ENCODE results near the gene ZNF648. TPM values are rescaled to one million over a fixed set of nuclear protein-coding genes. Genes with fewer than 3 reads are reported as not detected.
"Not testable (repeated sequence)": the region's sequence is repeated elsewhere in the genome, so short reads cannot be mapped to it uniquely, and the experiment has no call there.

The ZNF648 gene
- total RNA-seq, 2 donors from 2014 or later = 0.21 TPM; not detected in 1

DNA sequence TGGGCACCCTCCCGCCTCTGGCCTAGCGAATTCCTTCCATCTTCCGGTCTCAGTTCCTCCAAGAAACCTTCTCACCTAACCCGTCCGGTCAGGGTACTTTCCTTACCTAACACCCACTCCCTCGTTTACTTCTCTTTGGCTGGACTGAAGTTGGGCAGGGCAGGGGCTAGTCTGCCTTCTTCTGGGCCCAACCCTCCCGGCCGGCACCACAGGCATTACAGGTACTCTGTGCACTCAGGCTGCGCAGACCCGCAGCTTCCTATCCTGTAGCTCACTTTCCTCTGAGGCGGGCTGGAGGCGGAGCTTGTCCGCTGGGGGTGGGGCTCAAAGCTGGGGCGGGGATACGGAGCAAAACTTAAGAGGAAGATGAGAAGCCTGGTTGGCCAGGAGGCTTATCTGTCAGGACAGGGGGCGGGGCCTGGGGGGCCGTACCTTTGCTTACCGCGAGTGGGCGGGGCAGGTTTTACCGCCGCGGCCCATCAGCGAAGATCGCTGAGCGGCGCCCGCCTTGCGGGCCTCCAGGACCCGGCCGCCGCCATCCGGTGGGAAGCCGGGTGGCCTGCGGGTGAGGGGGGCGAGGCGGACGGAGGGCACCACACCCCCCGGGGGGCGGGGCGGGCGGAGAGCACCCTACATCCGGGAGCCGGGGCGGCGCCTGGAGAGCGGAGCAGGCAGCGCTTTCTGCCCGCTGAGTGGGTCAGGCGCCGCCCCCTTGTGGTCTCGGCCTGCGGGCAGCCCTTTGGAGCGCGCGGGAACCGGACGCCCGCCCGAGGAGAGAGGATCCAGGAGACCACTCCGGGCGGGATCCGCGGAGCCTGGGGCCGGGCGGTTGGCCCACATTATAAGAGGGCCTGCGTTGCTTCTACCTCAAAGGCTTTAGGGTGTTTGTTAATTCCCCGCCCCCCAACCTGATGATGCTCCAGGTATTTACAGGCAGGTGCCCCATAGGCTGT is 31.9 kb downstream of the ZNF648 start:
- peak; percentile 94 for ATAC-seq (replicated peaks)
- H3K4me3 Mint-ChIP-seq = peak overlapping the region; percentile 91
- no peaks in the 10 kb centered on the region for H3K27me3 Mint-ChIP-seq
- peaks cover 10% of the 10 kb centered on the region for H3K4me1 Mint-ChIP-seq
- peaks cover 7% of the 10 kb centered on the region for H3K9me3 Mint-ChIP-seq
- H3K36me3 Mint-ChIP-seq (ENCODE audit: low read depth) = peaks cover 5% of the 10 kb centered on the region
- H3K27ac Mint-ChIP-seq = peak overlapping the region; percentile 93

DNA sequence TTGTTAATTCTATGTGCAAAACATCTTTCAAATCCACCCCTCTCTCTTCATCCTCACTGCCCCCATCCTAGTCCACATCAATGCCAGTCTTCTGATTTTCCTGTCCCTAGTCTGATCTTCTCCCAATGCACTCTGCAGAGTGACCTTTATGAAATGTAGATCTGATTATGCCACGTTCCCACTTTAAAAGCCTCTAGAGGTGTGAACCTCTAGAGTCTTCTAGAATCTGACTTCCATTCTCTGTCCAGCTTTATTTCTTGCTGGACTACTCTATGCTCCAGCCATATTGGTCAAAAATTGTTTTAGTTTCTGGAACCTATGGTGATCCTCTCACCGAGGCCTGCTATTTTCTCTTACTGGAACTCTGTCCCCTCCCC is 32.5 kb downstream of the ZNF648 start:
- H3K27me3 Mint-ChIP-seq = no peaks in the 10 kb centered on the region
- peak overlapping the region; percentile 93 for H3K27ac Mint-ChIP-seq
- ATAC-seq (replicated peaks) = no peak
- peaks cover 7% of the 10 kb centered on the region for H3K9me3 Mint-ChIP-seq
- H3K36me3 Mint-ChIP-seq (ENCODE audit: low read depth) = peaks cover 5% of the 10 kb centered on the region
- peaks cover 10% of the 10 kb centered on the region for H3K4me1 Mint-ChIP-seq
- H3K4me3 Mint-ChIP-seq = peak overlapping the region; percentile 91

DNA sequence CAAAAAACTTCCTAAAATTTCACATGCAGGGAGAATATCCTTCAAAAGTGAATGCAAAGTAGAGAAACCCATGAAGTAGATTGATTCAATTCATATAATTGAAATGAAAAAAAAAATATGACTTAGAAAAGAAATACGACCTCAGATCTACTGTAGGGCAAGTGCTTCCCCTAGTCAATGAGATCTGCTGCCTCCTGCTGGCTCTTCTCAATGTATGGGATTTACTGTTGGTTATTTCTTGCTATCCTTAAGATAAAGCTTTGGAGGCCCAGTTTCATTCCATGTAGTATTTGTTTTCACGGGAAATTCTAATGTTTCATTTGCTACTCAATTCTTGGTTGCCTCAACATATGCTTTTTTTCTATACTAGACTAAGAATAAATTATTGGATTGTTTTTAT is 46.2 kb downstream of the ZNF648 start:
- no peak overlapping the region for H3K27ac Mint-ChIP-seq
- no peak for ATAC-seq (replicated peaks)

DNA sequence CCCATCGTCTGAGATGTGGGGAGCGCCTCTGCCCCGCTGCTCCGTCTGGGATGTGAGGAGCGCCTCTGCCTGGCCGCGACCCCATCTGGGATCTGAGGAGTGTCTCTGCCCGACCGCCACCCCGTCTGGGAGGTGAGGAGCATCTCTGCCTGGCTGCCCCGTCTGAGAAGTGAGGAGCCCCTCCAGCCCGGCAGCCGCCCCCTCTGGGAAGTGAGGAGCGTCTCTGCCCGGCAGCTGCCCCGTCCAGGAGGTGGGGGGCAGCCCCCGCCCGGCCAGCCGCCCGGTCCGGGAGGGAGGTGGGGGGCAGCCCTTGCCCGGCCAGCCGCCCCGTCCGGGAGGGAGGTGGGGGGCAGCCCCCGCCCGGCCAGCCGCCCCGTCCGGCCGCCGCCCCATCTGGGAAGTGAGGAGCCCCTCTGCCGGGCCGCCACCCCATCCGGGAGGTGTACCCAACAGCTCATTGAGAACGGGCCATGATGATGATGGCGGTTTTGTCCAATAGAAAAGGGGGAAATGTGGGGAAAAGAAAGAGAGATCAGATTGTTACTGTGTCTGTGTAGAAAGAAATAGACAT is 50.6 kb downstream of the ZNF648 start:
- H3K9me3 Mint-ChIP-seq; H3K36me3 Mint-ChIP-seq (ENCODE audit: low read depth); ATAC-seq (replicated peaks); H3K4me1 Mint-ChIP-seq; H3K27ac Mint-ChIP-seq; H3K4me3 Mint-ChIP-seq: not testable (repeated sequence)
- peaks cover 21% of the 10 kb centered on the region for H3K27me3 Mint-ChIP-seq

More for the DNA sequence above, 46.2 kb downstream of the ZNF648 start:
- H3K9me3 Mint-ChIP-seq = no peaks in the 10 kb centered on the region
- no peaks in the 10 kb centered on the region for H3K4me1 Mint-ChIP-seq
- H3K27me3 Mint-ChIP-seq = no peaks in the 10 kb centered on the region
- no peak overlapping the region for H3K4me3 Mint-ChIP-seq
- no peaks in the 10 kb centered on the region for H3K36me3 Mint-ChIP-seq (ENCODE audit: low read depth)

DNA sequence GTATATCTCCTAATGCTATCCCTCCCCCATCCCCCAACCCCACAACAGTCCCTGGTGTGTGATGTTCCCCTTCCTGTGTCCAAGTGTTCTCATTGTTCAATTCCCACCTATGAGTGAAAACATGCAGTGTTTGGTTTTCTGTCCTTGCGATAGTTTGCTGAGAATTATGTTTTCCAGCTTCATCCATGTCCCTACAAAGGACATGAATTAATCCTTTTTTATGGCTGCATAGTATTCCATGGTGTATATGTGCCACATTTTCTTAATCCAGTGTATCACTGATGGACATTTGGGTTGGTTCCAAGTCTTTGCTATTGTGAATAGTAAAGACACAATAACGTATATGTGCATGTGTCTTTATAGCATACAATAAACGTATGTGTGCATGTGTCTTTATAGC is 56.1 kb downstream of the ZNF648 start:
- not testable (repeated sequence) for H3K27ac Mint-ChIP-seq; H3K4me3 Mint-ChIP-seq; H3K4me1 Mint-ChIP-seq; H3K36me3 Mint-ChIP-seq (ENCODE audit: low read depth); H3K9me3 Mint-ChIP-seq; ATAC-seq (replicated peaks)
- H3K27me3 Mint-ChIP-seq = peaks cover 33% of the 10 kb centered on the region

DNA sequence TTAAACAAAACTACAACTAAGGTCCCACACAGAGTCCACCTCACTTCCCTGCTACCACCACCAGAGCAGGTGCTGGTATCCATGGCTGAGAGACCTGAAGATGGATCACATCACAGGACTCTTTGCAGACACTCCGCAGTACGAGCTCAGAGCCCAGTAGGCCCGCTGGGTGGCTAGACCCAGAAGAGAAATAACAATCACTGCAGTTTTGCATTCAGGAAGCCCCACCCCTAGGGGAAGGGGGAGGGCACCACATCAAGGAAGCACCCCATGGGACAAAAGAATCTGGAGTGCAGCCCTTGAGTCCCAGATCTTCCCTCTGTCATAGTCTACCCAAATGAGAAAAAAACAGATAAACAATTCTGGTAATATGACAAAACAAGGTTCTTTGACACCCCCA is 56.9 kb downstream of the ZNF648 start:
- ATAC-seq (replicated peaks) = no peak
- H3K4me3 Mint-ChIP-seq = no peak overlapping the region

More for the DNA sequence above, 56.9 kb downstream of the ZNF648 start:
- Mint-ChIP-seq H3K27ac (no peak overlapping the region), H3K4me1 (no peaks in the 10 kb centered on the region), H3K27me3 (peaks cover 30% of the 10 kb centered on the region), H3K36me3 (ENCODE audit: low read depth) (no peaks in the 10 kb centered on the region), H3K9me3 (peaks cover 7% of the 10 kb centered on the region)
